Measurements from ENCODE around the gene CX3CL1. TPM values are rescaled to one million over a fixed set of nuclear protein-coding genes. Genes with fewer than 3 reads are reported as not detected.

The CX3CL1 gene
- total and polyA plus RNA-seq, 2 of the 4 experiments (the other 2 are of a cell fraction): 0.18 to 0.77 TPM

- no peaks in the 10 kb centered on the region for H3K9me1 ChIP-seq (ENCODE audit: insufficient read depth, low read length)
- no peak overlapping the region for H3K4me3 ChIP-seq (ENCODE audit: insufficient read depth, low read depth, low read length)
- no peak overlapping the region for H3K4me2 ChIP-seq (ENCODE audit: low read depth, low read length)
- ATAC-seq (ENCODE audit: low read depth): no peak
- ChIA-PET POLR2A (ENCODE audit: unreplicated experiment) (no interaction called here), CTCF (no interaction called here)
- no peak overlapping the region for H2BK20ac ChIP-seq (ENCODE audit: low read depth, low read length)
- H2BK5ac ChIP-seq (ENCODE audit: low read depth, low read length, poor library complexity, severe bottlenecking): no peak overlapping the region
- H3K9ac ChIP-seq (ENCODE audit: low read depth, low read length): no peak overlapping the region
- DNase-seq: no peak
- 100% methylated on average over 1 to 3 of the region's 3 CpGs for WGBS, 2 experiments (ENCODE audit: extremely low coverage in 2 of 2, insufficient read length in 1 of 2)
- no peak for TF ChIP-seq RAD21 (IDR thresholded peaks at IDR 0.05; ENCODE audit: low read length)
- H3K4ac ChIP-seq (ENCODE audit: low read depth, low read length): no peak overlapping the region
- H3K79me1 ChIP-seq (ENCODE audit: low read depth in 1 of 2, low read length in 2 of 2): no peaks in the 10 kb centered on the region
- no peak overlapping the region for H2AK9ac ChIP-seq (replicated peaks; ENCODE audit: low read depth, low read length, poor library complexity)
- no peak overlapping the region for H3K56ac ChIP-seq (ENCODE audit: extremely low read depth, insufficient read depth, low read length)
- no peaks in the 10 kb centered on the region for H3K36me3 ChIP-seq (ENCODE audit: control insufficient read depth, insufficient read depth, low read length)
- H4K91ac ChIP-seq (ENCODE audit: insufficient read depth, low read depth, low read length): no peak overlapping the region
- no peak overlapping the region for H2AFZ ChIP-seq (replicated peaks; ENCODE audit: low read length, poor library complexity)
- no peak overlapping the region for H4K8ac ChIP-seq (ENCODE audit: low read depth in 2 of 2, low read length in 2 of 2)
- H3K14ac ChIP-seq (replicated peaks; ENCODE audit: low read depth, low read length): no peak overlapping the region
- BruUV-seq (replicated peaks): no TSS peak
- H3K9me3 ChIP-seq (ENCODE audit: control insufficient read depth, insufficient read depth, low read length): no peaks in the 10 kb centered on the region
- in situ Hi-C loops (cut with MboI; ENCODE audit: low sequenced_read_pairs): no loop called here
- H3K4me1 ChIP-seq (ENCODE audit: control insufficient read depth, insufficient read depth, low read length): peaks cover 9% of the 10 kb centered on the region; the same call in 1 of the 2 replicates
- H2BK120ac ChIP-seq (ENCODE audit: low read depth, low read length): no peak overlapping the region
- no peak overlapping the region for H3K27ac ChIP-seq (ENCODE audit: insufficient read depth, low read length)
- no peak overlapping the region for H2AK5ac ChIP-seq (ENCODE audit: low read depth, low read length)
- intact Hi-C loops (cut with micrococcal nuclease): no loop called here
- dilution Hi-C loops (cut with HindIII; ENCODE audit: low sequenced_read_pairs, unreplicated experiment): no loop called here
- no peak overlapping the region; the same call in 2 of the 3 replicates for H2BK15ac ChIP-seq (ENCODE audit: low read depth, low read length)
- no peak overlapping the region for H3K18ac ChIP-seq (ENCODE audit: low read depth, low read length)
- H4K20me1 ChIP-seq (ENCODE audit: insufficient read depth, low read length): no peaks in the 10 kb centered on the region
- no peak overlapping the region for H4K5ac ChIP-seq (ENCODE audit: low read depth, low read length)
- H3K27me3 ChIP-seq (ENCODE audit: control insufficient read depth, insufficient read depth, low read length): peaks cover 33% of the 10 kb centered on the region
- no peak overlapping the region for H3K23ac ChIP-seq (ENCODE audit: low read depth, low read length)
Observed at GRCh38 chr16:57376313-57376818, 4.1 kb downstream of the CX3CL1 start.
